GM19099 (cell line): ENCODE measurements around the gene P2RX7.
A peak's percentile ranks its signal among the peaks of the same experiment; 100 is the strongest.

ENCODE experiments used
- POLR2A ChIP-seq: IDR thresholded peaks from 3 replicates; pipeline ENCODE4 v1.6.1; 2011; ENCODE audit warnings: low read depth; ENCODE audit not compliant: insufficient read length; ENCODE audit errors: extremely low read depth

P2RX7 gene

GRCh38 chr12:121198949-121199348, 66.3 kb downstream of the P2RX7 start:
- no peak for TF ChIP-seq POLR2A

- no peak for TF ChIP-seq POLR2A
These were observed 70.0 kb downstream of the P2RX7 start for GRCh38 chr12:121202407-121203355.

GRCh38 chr12:121203482-121203881, 70.8 kb downstream of the P2RX7 start:
- no peak for TF ChIP-seq POLR2A

GRCh38 chr12:121205491-121205890, 72.8 kb downstream of the P2RX7 start:
- no peak for TF ChIP-seq POLR2A

- no peak for TF ChIP-seq POLR2A
These were observed 76.5 kb downstream of the P2RX7 start for GRCh38 chr12:121209221-121209620.

- TF ChIP-seq POLR2A, result peak; percentile 97
These were observed 77.2 kb downstream of the P2RX7 start, which contains the start of gene P2RX4 for GRCh38 chr12:121209624-121210572. Gene P2RX4 (plus strand): TSS chr12:121210129. CDS start chr12:121210165, 36 bp downstream.

- TF ChIP-seq POLR2A, result no peak
These were observed 80.2 kb downstream of the P2RX7 start for GRCh38 chr12:121212875-121213274.

GRCh38 chr12:121214166-121214777, 81.6 kb downstream of the P2RX7 start:
- no peak for TF ChIP-seq POLR2A

GRCh38 chr12:121214855-121215745, 82.4 kb downstream of the P2RX7 start:
- no peak for TF ChIP-seq POLR2A

GRCh38 chr12:121216102-121216501, 83.4 kb downstream of the P2RX7 start:
- no peak for TF ChIP-seq POLR2A

- TF ChIP-seq POLR2A, result no peak
These were observed 84.4 kb downstream of the P2RX7 start for GRCh38 chr12:121217063-121217462.

GRCh38 chr12:121217761-121218160, 85.1 kb downstream of the P2RX7 start:
- TF ChIP-seq POLR2A, result no peak

- no peak for TF ChIP-seq POLR2A
These were observed 86.1 kb downstream of the P2RX7 start for GRCh38 chr12:121218588-121219352.
